Naive thymus-derived CD4-positive, alpha-beta T cell (primary cell): Measurements from ENCODE around the gene PRKCA. TPM values are rescaled to one million over a fixed set of nuclear protein-coding genes. Genes with fewer than 3 reads are reported as not detected.
A peak's percentile ranks its signal among the peaks of the same experiment; 100 is the strongest.

ENCODE experiments used
- ATAC-seq: fragments of 150-1000 bp; cut with Tn5 transposase; 2 replicates; pipeline ENCODE4 v1.10.0; 2021; ENCODE audit warnings: mild to moderate bottlenecking, moderate library complexity
- CTCF ChIA-PET: fragments of 350-600 bp; sonication (Branson Sonifier 250); formaldehyde crosslinking; loops from one replicate; lab custom pipeline; 2021; ENCODE audit warnings: antibody characterized with exemption; lab: Charles Lee
- POLR2A ChIA-PET: fragments of 350-600 bp; sonication (Branson Sonifier 250); formaldehyde crosslinking; loops from one replicate; lab custom pipeline; 2021; ENCODE audit warnings: antibody characterized with exemption, inconsistent platforms; lab: Charles Lee
- DNase-seq, 9 donors: peaks; one replicate each; pipeline versions ENCODE4 v3.0.0 to v3.0.0-alpha.2; 2020 to 2022; ENCODE audit warnings: mixed read lengths in 1 of 9
- H3K27ac ChIP-seq: one replicate; pipeline ENCODE4 v1.7.0; 2013; ENCODE audit warnings: mild to moderate bottlenecking, low read depth, low read length, moderate library complexity
- H3K27me3 ChIP-seq, 2 donors: one replicate each; pipeline ENCODE4 v1.7.0; 2013; ENCODE audit warnings: low read length in 2 of 2, mild to moderate bottlenecking in 2 of 2, moderate library complexity in 2 of 2; ENCODE audit not compliant: control insufficient read depth in 2 of 2, insufficient read depth in 2 of 2
- H3K36me3 ChIP-seq, 3 experiments: 1 replicate in 2 of 3; 2 replicates in 1 of 3; pipeline ENCODE4 v1.7.0; 2013; ENCODE audit warnings: low read length in 3 of 3, mild to moderate bottlenecking in 3 of 3, moderate library complexity in 1 of 3; ENCODE audit not compliant: insufficient read depth in 3 of 3, control insufficient read depth in 2 of 3
- H3K4me1 ChIP-seq, 2 donors: one replicate each; pipeline ENCODE4 v1.7.0; 2013; ENCODE audit warnings: low read length in 2 of 2, mild to moderate bottlenecking in 2 of 2, moderate library complexity in 1 of 2; ENCODE audit not compliant: control insufficient read depth in 2 of 2, insufficient read depth in 2 of 2
- H3K4me3 ChIP-seq: 2 replicates; pipeline ENCODE4 v1.7.0; 2013; ENCODE audit warnings: mild to moderate bottlenecking, low read length
- H3K9me3 ChIP-seq, 3 experiments: 1 replicate in 2 of 3; 2 replicates in 1 of 3; pipeline ENCODE4 v1.7.0; 2013; ENCODE audit warnings: low read length in 3 of 3; ENCODE audit not compliant: control insufficient read depth in 2 of 3
- H3K27ac Mint-ChIP-seq, 9 donors: one replicate each; pipeline ENCODE4 v1.8.0; 2020 to 2022; ENCODE audit warnings: mixed read lengths in 9 of 9, mild to moderate bottlenecking in 8 of 9, moderate library complexity in 5 of 9, inconsistent platforms in 2 of 9
- H3K27me3 Mint-ChIP-seq, 5 donors: one replicate each; pipeline ENCODE4 v1.8.0; 2021 to 2022; ENCODE audit warnings: mixed read lengths in 5 of 5, mild to moderate bottlenecking in 1 of 5
- H3K36me3 Mint-ChIP-seq, 5 donors: one replicate each; pipeline ENCODE4 v1.8.0; 2020 to 2022; ENCODE audit warnings: mixed read lengths in 5 of 5, mild to moderate bottlenecking in 3 of 5, inconsistent platforms in 1 of 5
- H3K4me1 Mint-ChIP-seq, 7 donors: one replicate each; pipeline ENCODE4 v1.8.0; 2020 to 2022; ENCODE audit warnings: mixed read lengths in 7 of 7, mild to moderate bottlenecking in 3 of 7, inconsistent platforms in 1 of 7
- H3K4me3 Mint-ChIP-seq, 10 donors: one replicate each; pipeline ENCODE4 v1.8.0; 2020 to 2022; ENCODE audit warnings: mild to moderate bottlenecking in 10 of 10, mixed read lengths in 10 of 10, moderate library complexity in 6 of 10, inconsistent platforms in 2 of 10
- H3K9me3 Mint-ChIP-seq, 11 donors: one replicate each; pipeline ENCODE4 v1.8.0; 2020 to 2022; ENCODE audit warnings: mixed read lengths in 11 of 11, mild to moderate bottlenecking in 4 of 11, inconsistent platforms in 1 of 11, moderate library complexity in 1 of 11
- intact Hi-C, 2 donors: fragments of 100-400 bp; cut with micrococcal nuclease; formaldehyde crosslinking; loops; one replicate each; pipeline ENCODE4 v1.15.1; 2023
- polyA plus RNA-seq, 2 donors: library from polyadenylated mRNA; unstranded; fragments of 300-500 nt; fragmentation: Illumina TruSeq; gene quantifications; one replicate each; pipeline ENCODE4 v1.2.3, GENCODE V29; 2021
- total RNA-seq, 6 experiments: library from RNA in 5 of 6; stranded (reverse) in 5 of 6; gene quantifications; 1 replicate in 5 of 6; 2 replicates in 1 of 6; pipeline ENCODE4 v1.2.3 and lab custom pipeline; 2021 to 2026

PRKCA gene
- total and polyA plus RNA-seq, 7 experiments from 2014 or later = 4.1 to 186 (median 122) TPM

- CTCF ChIA-PET = interaction anchor here (0.7 kb wide), 1 partner anchor 334 kb away, joined by 4 read pairs; no protein-coding TSS in a partner anchor
- Histone ChIP-seq H3K27me3 (no peaks in the 10 kb centered on the region), H3K9me3 (no peaks in the 10 kb centered on the region), H3K36me3 (no peaks in the 10 kb centered on the region), H3K4me3 (no peak overlapping the region), H3K27ac (no peak overlapping the region), H3K4me1 (peaks cover 0 to 17% of the 10 kb centered on the region in 2 donors)
- ATAC-seq (no peak), DNase-seq (no peak)
- POLR2A ChIA-PET = no interaction called here
- Mint-ChIP-seq H3K4me1 (peaks cover 29 to 94% (median 89%) of the 10 kb centered on the region in 7 donors), H3K27me3 (no peaks in the 10 kb centered on the region), H3K27ac (peak overlapping the region in 6 of 9 donors; percentile 11 to 74 (median 56)), H3K36me3 (peaks cover 0 to 35% (median 9%) of the 10 kb centered on the region in 5 donors), H3K4me3 (peak overlapping the region in 4 of 10 donors; percentile 6 to 43 (median 22)), H3K9me3 (no peaks in the 10 kb centered on the region)
- intact Hi-C loops = no loop called here
Measured at GRCh38 chr17:66535611-66536010, 233.2 kb downstream of the PRKCA start.

GRCh38 chr17:66537502-66537901 lies 235.1 kb downstream of the PRKCA start:
- Mint-ChIP-seq H3K36me3 (peaks cover 0 to 33% (median 10%) of the 10 kb centered on the region in 5 donors), H3K9me3 (peaks cover 0 to 1% (median 0%) of the 10 kb centered on the region in 11 donors), H3K4me3 (no peak overlapping the region), H3K4me1 (peaks cover 40 to 99% (median 94%) of the 10 kb centered on the region in 7 donors), H3K27me3 (no peaks in the 10 kb centered on the region), H3K27ac (peak overlapping the region in 5 of 9 donors; percentile 6 to 66 (median 10))
- no peaks in the 10 kb centered on the region for H3K27me3 ChIP-seq
- intact Hi-C loops = no loop called here
- CTCF ChIA-PET = no interaction called here
- peaks cover 15 to 34% of the 10 kb centered on the region in 2 donors for H3K4me1 ChIP-seq
- POLR2A ChIA-PET = interaction anchor here (0.7 to 1.2 kb wide), 2 partner anchors 12 to 77 kb away, joined by 3 read pairs; no protein-coding TSS in a partner anchor
- ATAC-seq (no peak), DNase-seq (no peak)
- H3K9me3 ChIP-seq = no peaks in the 10 kb centered on the region
- H3K4me3 ChIP-seq = no peak overlapping the region
- H3K27ac ChIP-seq = no peak overlapping the region
- no peaks in the 10 kb centered on the region for H3K36me3 ChIP-seq

GRCh38 chr17:66538776-66539175 lies 236.4 kb downstream of the PRKCA start:
- Mint-ChIP-seq H3K9me3 (peaks cover 0 to 1% (median 0%) of the 10 kb centered on the region in 11 donors), H3K27ac (peak overlapping the region in 7 of 9 donors; percentile 7 to 66 (median 29)), H3K4me3 (peak overlapping the region in 1 of 10 donors; percentile 15), H3K27me3 (no peaks in the 10 kb centered on the region), H3K36me3 (peaks cover 0 to 30% (median 9%) of the 10 kb centered on the region in 5 donors), H3K4me1 (peaks cover 47 to 98% (median 93%) of the 10 kb centered on the region in 7 donors)
- CTCF ChIA-PET = no interaction called here
- no peaks in the 10 kb centered on the region for H3K9me3 ChIP-seq
- no peak for DNase-seq
- no peaks in the 10 kb centered on the region for H3K27me3 ChIP-seq
- intact Hi-C loops = no loop called here
- H3K36me3 ChIP-seq = no peaks in the 10 kb centered on the region
- H3K27ac ChIP-seq = no peak overlapping the region
- peaks cover 19 to 37% of the 10 kb centered on the region in 2 donors for H3K4me1 ChIP-seq
- POLR2A ChIA-PET = no interaction called here
- ATAC-seq = no peak
- no peak overlapping the region for H3K4me3 ChIP-seq

- intact Hi-C loops = loop anchor here in 1 of 2 donors (5.0 kb wide), 2 partner anchors 33 to 48 kb away; no protein-coding TSS in a partner anchor
- ATAC-seq = no peak
- peaks cover 0 to 2% (median 0%) of the 10 kb centered on the region in 11 donors for H3K9me3 Mint-ChIP-seq
- H3K36me3 ChIP-seq = no peaks in the 10 kb centered on the region
- no peaks in the 10 kb centered on the region for H3K9me3 ChIP-seq
- DNase-seq = no peak
- peaks cover 0 to 22% (median 6%) of the 10 kb centered on the region in 5 donors for H3K36me3 Mint-ChIP-seq
- no peaks in the 10 kb centered on the region for H3K27me3 Mint-ChIP-seq
- POLR2A ChIA-PET = no interaction called here
- H3K4me3 Mint-ChIP-seq = peak overlapping the region in 5 of 10 donors; percentile 30 to 66 (median 46)
- CTCF ChIA-PET = no interaction called here
- H3K4me3 ChIP-seq = no peak overlapping the region
- H3K4me1 ChIP-seq = peaks cover 19 to 29% of the 10 kb centered on the region in 2 donors
- H3K27me3 ChIP-seq = no peaks in the 10 kb centered on the region
- no peak overlapping the region for H3K27ac ChIP-seq
- H3K27ac Mint-ChIP-seq = peak overlapping the region in 6 of 9 donors; percentile 21 to 63 (median 42)
- peaks cover 44 to 88% (median 80%) of the 10 kb centered on the region in 7 donors for H3K4me1 Mint-ChIP-seq
Measured at GRCh38 chr17:66540131-66540781, 237.8 kb downstream of the PRKCA start.

- no peak overlapping the region for H3K4me3 ChIP-seq
- ChIA-PET CTCF (no interaction called here), POLR2A (interaction anchor here (0.6 to 0.8 kb wide), 2 partner anchors 16 to 1141 kb away, joined by 3 read pairs; no protein-coding TSS in a partner anchor)
- H3K4me3 Mint-ChIP-seq = peak overlapping the region in 6 of 10 donors; percentile 2 to 63 (median 28)
- H3K4me1 ChIP-seq = peaks cover 19 to 27% of the 10 kb centered on the region in 2 donors
- H3K27ac Mint-ChIP-seq = peak overlapping the region in 2 of 9 donors; percentile 52 to 63
- H3K4me1 Mint-ChIP-seq = peaks cover 41 to 88% (median 80%) of the 10 kb centered on the region in 7 donors
- peaks cover 0 to 25% (median 20%) of the 10 kb centered on the region in 5 donors for H3K36me3 Mint-ChIP-seq
- intact Hi-C loops = loop anchor here in 1 of 2 donors (5.0 kb wide), 2 partner anchors 34 to 49 kb away; no protein-coding TSS in a partner anchor
- DNase-seq = no peak
- no peak for ATAC-seq
- H3K27me3 ChIP-seq = no peaks in the 10 kb centered on the region
- no peaks in the 10 kb centered on the region for H3K9me3 ChIP-seq
- H3K9me3 Mint-ChIP-seq = peaks cover 0 to 14% (median 2%) of the 10 kb centered on the region in 11 donors
- H3K36me3 ChIP-seq = no peaks in the 10 kb centered on the region
- no peak overlapping the region for H3K27ac ChIP-seq
- no peaks in the 10 kb centered on the region for H3K27me3 Mint-ChIP-seq
Measured at GRCh38 chr17:66541461-66542128, 239.2 kb downstream of the PRKCA start.

GRCh38 chr17:66542129-66542966 lies 239.9 kb downstream of the PRKCA start:
- ChIA-PET POLR2A (interaction anchor here (0.6 to 0.8 kb wide), 2 partner anchors 17 to 1141 kb away, joined by 3 read pairs; no protein-coding TSS in a partner anchor), CTCF (no interaction called here)
- no peak for DNase-seq
- Mint-ChIP-seq H3K4me1 (peaks cover 48 to 88% (median 82%) of the 10 kb centered on the region in 7 donors), H3K27ac (peak overlapping the region in 8 of 9 donors; percentile 1 to 60 (median 32)), H3K27me3 (no peaks in the 10 kb centered on the region), H3K36me3 (peaks cover 0 to 29% (median 23%) of the 10 kb centered on the region in 5 donors), H3K9me3 (peaks cover 0 to 20% (median 2%) of the 10 kb centered on the region in 11 donors), H3K4me3 (peak overlapping the region; percentile 25 to 63 (median 42))
- Histone ChIP-seq H3K4me3 (no peak overlapping the region), H3K27me3 (no peaks in the 10 kb centered on the region), H3K36me3 (no peaks in the 10 kb centered on the region), H3K27ac (no peak overlapping the region), H3K4me1 (peaks cover 21 to 35% of the 10 kb centered on the region in 2 donors), H3K9me3 (no peaks in the 10 kb centered on the region)
- intact Hi-C loops = loop anchor here in 1 of 2 donors (5.0 kb wide), 2 partner anchors 35 to 50 kb away; no protein-coding TSS in a partner anchor
- ATAC-seq = peak; percentile 74
